Chondrocyte (in vitro differentiated cells): ENCODE results near the gene TFEB. TPM values are rescaled to one million over a fixed set of nuclear protein-coding genes. Genes with fewer than 3 reads are reported as not detected.

Source experiments
- DNase-seq: peaks from one replicate; pipeline ENCODE4 v3.0.0; 2021; ENCODE audit warnings: mixed read lengths, low spot score
- H3K27ac Mint-ChIP-seq: one replicate; pipeline ENCODE4 v1.8.0; 2021; ENCODE audit warnings: mild to moderate bottlenecking, moderate library complexity, mixed read lengths; ENCODE audit not compliant: unreplicated experiment
- H3K27me3 Mint-ChIP-seq: 2 replicates; pipeline ENCODE4 v1.8.0; 2021; ENCODE audit warnings: low read depth, mixed read lengths
- H3K36me3 Mint-ChIP-seq: 2 replicates; pipeline ENCODE4 v1.8.0; 2021; ENCODE audit warnings: low read depth, mixed read lengths
- H3K4me1 Mint-ChIP-seq: 2 replicates; pipeline ENCODE4 v1.8.0; 2021; ENCODE audit warnings: low read depth, mild to moderate bottlenecking, mixed read lengths
- H3K4me3 Mint-ChIP-seq: one replicate; pipeline ENCODE4 v1.8.0; 2021; ENCODE audit warnings: mild to moderate bottlenecking, moderate library complexity, mixed read lengths; ENCODE audit not compliant: unreplicated experiment
- H3K9me3 Mint-ChIP-seq: 2 replicates; pipeline ENCODE4 v1.8.0; 2021; ENCODE audit warnings: low read depth, mixed read lengths
- CTCF ChIP-seq: fragments of 200-600 bp; sonication (generic); IDR thresholded peaks from 2 replicates; pipeline ENCODE4 v1.5.0; 2021; ENCODE audit warnings: antibody characterized with exemption, mild to moderate bottlenecking, moderate library complexity
- total RNA-seq: library from RNA; stranded (reverse); gene quantifications from 3 replicates; pipeline ENCODE4 v1.2.1, GENCODE V29; 2021

TFEB gene
- total RNA-seq, 1 donor from 2014 or later, result 11.6 TPM

- TF ChIP-seq CTCF, result no peak
- Mint-ChIP-seq H3K9me3 (no peaks in the 10 kb centered on the region), H3K27me3 (no peaks in the 10 kb centered on the region), H3K4me1 (peaks cover 48% of the 10 kb centered on the region), H3K27ac (no peak overlapping the region), H3K36me3 (peaks cover under 1% of the 10 kb centered on the region), H3K4me3 (no peak overlapping the region)
- no peak for DNase-seq
Measured at GRCh38 chr6:41720783-41721182, 14.6 kb downstream of the TFEB start.

DNA sequence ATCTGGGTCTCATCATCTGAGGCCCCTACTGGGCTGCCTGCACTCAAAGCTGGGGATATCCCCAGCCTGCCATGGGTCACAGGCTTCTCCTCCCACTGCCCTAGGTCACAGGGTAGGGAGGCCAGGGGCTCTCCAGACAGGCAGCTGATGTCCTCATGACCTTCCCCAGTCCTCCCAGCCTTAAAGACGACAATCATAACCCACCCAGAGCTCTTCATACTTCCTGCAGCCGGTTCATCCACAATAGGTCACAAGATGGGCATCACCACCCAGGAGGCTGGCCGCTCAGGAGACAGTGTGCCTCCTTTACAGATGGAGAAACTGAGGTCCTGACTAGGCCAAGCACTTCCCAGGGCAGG is 15.2 kb downstream of the TFEB start:
- H3K27me3 Mint-ChIP-seq, result no peaks in the 10 kb centered on the region
- DNase-seq, result no peak
- H3K4me3 Mint-ChIP-seq, result no peak overlapping the region
- peaks cover 1% of the 10 kb centered on the region for H3K36me3 Mint-ChIP-seq
- TF ChIP-seq CTCF, result no peak
- no peaks in the 10 kb centered on the region for H3K9me3 Mint-ChIP-seq
- H3K27ac Mint-ChIP-seq, result no peak overlapping the region
- peaks cover 50% of the 10 kb centered on the region for H3K4me1 Mint-ChIP-seq

- H3K4me3 Mint-ChIP-seq, result no peak overlapping the region
- peaks cover 1% of the 10 kb centered on the region for H3K36me3 Mint-ChIP-seq
- no peak for DNase-seq
- no peaks in the 10 kb centered on the region for H3K27me3 Mint-ChIP-seq
- H3K27ac Mint-ChIP-seq, result no peak overlapping the region
- H3K9me3 Mint-ChIP-seq, result no peaks in the 10 kb centered on the region
- no peak for TF ChIP-seq CTCF
- H3K4me1 Mint-ChIP-seq, result peaks cover 47% of the 10 kb centered on the region
Measured at GRCh38 chr6:41719436-41720261, 15.8 kb downstream of the TFEB start.

DNA sequence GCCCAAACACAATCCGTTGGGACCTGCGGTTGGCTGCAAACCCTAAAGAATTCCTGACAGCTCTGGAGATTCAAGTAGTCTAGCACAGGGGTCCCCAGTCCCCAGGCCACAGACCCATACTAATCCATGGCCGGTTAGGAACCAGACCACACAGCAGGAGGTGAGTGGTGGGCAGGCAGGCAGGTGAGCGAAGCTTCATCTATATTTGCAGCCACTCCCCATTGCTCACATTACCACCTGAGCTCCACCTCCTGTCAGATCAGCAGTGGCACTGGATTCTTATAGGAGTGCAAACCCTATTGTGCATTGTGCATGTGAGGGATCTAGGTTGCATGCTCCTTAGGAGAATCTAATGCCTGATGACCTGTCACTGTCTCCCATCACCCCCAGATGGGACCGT is 16.6 kb downstream of the TFEB start:
- no peak for DNase-seq
- no peak for TF ChIP-seq CTCF
- Mint-ChIP-seq H3K4me3 (no peak overlapping the region), H3K27ac (no peak overlapping the region), H3K9me3 (no peaks in the 10 kb centered on the region), H3K4me1 (peaks cover 46% of the 10 kb centered on the region), H3K36me3 (peaks cover 1% of the 10 kb centered on the region), H3K27me3 (no peaks in the 10 kb centered on the region)

- H3K9me3 Mint-ChIP-seq, result no peaks in the 10 kb centered on the region
Measured at GRCh38 chr6:41717392-41717736, 18.0 kb downstream of the TFEB start.

More at GRCh38 chr6:41717392-41717736, 18.0 kb downstream of the TFEB start:
- H3K27me3 Mint-ChIP-seq, result no peaks in the 10 kb centered on the region
- H3K27ac Mint-ChIP-seq, result peak overlapping the region; percentile 36
- no peak for DNase-seq
- TF ChIP-seq CTCF, result no peak
- peaks cover 1% of the 10 kb centered on the region for H3K36me3 Mint-ChIP-seq
- H3K4me3 Mint-ChIP-seq, result no peak overlapping the region
- H3K4me1 Mint-ChIP-seq, result peaks cover 48% of the 10 kb centered on the region
